Neutrophil (primary cell): ENCODE results near the gene TCOF1.

Experiments
- H3K27ac ChIP-seq: fragments of 200-600 bp; sonication (generic); 2 replicates; pipeline ENCODE4 v1.5.1; 2016; ENCODE audit warnings: mild to moderate bottlenecking, moderate library complexity
- H3K27me3 ChIP-seq: fragments of 200-600 bp; sonication (generic); 2 replicates; pipeline ENCODE4 v1.6.0; 2016; ENCODE audit warnings: mild to moderate bottlenecking
- H3K36me3 ChIP-seq: fragments of 200-600 bp; sonication (generic); 2 replicates; pipeline ENCODE4 v1.5.1; 2017
- H3K4me1 ChIP-seq, 2 experiments: fragments of 200-600 bp in 1 of 2; sonication (generic) in 1 of 2; 1 replicate in 1 of 2; 2 replicates in 1 of 2; pipeline versions ENCODE4 v1.5.1 to v1.6.1; 2013 to 2016; ENCODE audit warnings: low read depth in 1 of 2, low read length in 1 of 2, mild to moderate bottlenecking in 1 of 2, moderate library complexity in 1 of 2; ENCODE audit not compliant: control insufficient read depth in 1 of 2, insufficient read depth in 1 of 2
- H3K4me3 ChIP-seq, 2 experiments: fragments of 200-600 bp in 1 of 2; sonication (generic) in 1 of 2; 1 replicate in 1 of 2; 2 replicates in 1 of 2; pipeline ENCODE4 v1.5.1; 2013 to 2016; ENCODE audit warnings: low read depth in 1 of 2, low read length in 1 of 2, mild to moderate bottlenecking in 1 of 2, moderate library complexity in 1 of 2
- H3K9me3 ChIP-seq: fragments of 200-600 bp; sonication (generic); 2 replicates; pipeline ENCODE4 v1.5.1; 2016
- TF ChIP-seq, protein P1 (sequence below): fragments of 200-600 bp; sonication (generic); IDR thresholded peaks from 2 replicates; pipeline ENCODE4 v1.5.1; 2016; ENCODE audit warnings: antibody characterized with exemption

TCOF1 gene

GRCh38 chr5:150409638-150410523 is 52.4 kb downstream of the TCOF1 start:
- H3K4me3 ChIP-seq = peak overlapping the region; percentile 78 to 95

DNA sequence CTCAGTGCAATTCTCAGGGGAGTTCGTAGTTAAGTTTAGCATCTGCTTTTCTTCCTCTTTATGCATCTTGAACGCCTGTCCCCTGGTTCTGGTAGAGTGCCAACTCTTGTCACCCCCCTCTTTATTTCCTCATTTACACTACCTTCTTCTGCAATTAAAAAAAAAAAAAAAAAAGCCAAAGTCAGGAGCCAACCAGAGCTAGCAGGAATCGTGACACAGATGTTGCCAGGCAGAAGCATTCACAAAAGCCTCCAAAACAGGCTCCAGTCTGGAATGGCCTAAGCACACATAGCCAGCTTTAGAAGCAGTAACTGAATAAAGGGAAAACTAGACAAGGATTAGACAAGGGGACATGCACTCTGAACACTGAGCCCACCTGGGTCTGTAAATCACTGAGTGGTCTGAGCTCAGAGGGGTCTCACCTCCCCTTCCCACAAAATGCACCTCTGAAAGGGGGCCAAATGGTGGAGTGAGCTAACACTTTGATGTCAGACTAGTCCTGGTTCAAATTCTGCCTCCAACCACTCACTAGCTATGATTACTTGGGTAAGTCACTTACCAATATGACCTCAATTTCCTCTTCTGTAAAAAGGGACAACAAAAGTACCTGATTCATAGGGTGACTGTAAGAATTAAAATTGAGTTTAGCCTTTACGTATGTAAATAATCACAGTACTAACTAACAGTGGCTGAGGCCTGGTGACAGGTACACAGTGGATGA is 53.2 kb downstream of the TCOF1 start:
- H3K36me3 ChIP-seq = peaks cover 18% of the 10 kb centered on the region
- no peaks in the 10 kb centered on the region for H3K9me3 ChIP-seq
- TF ChIP-seq, protein P1, sequence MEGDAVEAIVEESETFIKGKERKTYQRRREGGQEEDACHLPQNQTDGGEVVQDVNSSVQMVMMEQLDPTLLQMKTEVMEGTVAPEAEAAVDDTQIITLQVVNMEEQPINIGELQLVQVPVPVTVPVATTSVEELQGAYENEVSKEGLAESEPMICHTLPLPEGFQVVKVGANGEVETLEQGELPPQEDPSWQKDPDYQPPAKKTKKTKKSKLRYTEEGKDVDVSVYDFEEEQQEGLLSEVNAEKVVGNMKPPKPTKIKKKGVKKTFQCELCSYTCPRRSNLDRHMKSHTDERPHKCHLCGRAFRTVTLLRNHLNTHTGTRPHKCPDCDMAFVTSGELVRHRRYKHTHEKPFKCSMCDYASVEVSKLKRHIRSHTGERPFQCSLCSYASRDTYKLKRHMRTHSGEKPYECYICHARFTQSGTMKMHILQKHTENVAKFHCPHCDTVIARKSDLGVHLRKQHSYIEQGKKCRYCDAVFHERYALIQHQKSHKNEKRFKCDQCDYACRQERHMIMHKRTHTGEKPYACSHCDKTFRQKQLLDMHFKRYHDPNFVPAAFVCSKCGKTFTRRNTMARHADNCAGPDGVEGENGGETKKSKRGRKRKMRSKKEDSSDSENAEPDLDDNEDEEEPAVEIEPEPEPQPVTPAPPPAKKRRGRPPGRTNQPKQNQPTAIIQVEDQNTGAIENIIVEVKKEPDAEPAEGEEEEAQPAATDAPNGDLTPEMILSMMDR = no peak
- H3K27ac ChIP-seq = peak overlapping the region; percentile 96
- H3K27me3 ChIP-seq = no peaks in the 10 kb centered on the region
- peak overlapping the region; percentile 78 to 95 for H3K4me3 ChIP-seq
- peaks cover 37 to 38% of the 10 kb centered on the region in 2 experiments for H3K4me1 ChIP-seq

More at GRCh38 chr5:150409638-150410523, 52.4 kb downstream of the TCOF1 start:
- TF ChIP-seq, protein P1 = no peak
- H3K27ac ChIP-seq = peak overlapping the region; percentile 96
- peaks cover 26% of the 10 kb centered on the region for H3K36me3 ChIP-seq
- no peaks in the 10 kb centered on the region for H3K27me3 ChIP-seq
- H3K9me3 ChIP-seq = no peaks in the 10 kb centered on the region
- peaks cover 37 to 38% of the 10 kb centered on the region in 2 experiments for H3K4me1 ChIP-seq

GRCh38 chr5:150411245-150411979 is 53.9 kb downstream of the TCOF1 start:
- Histone ChIP-seq H3K27ac (peak overlapping the region; percentile 96), H3K9me3 (no peaks in the 10 kb centered on the region), H3K36me3 (peaks cover 11% of the 10 kb centered on the region), H3K4me3 (peak overlapping the region; percentile 78 to 95), H3K4me1 (peaks cover 37 to 38% of the 10 kb centered on the region in 2 experiments), H3K27me3 (no peaks in the 10 kb centered on the region)
- TF ChIP-seq, protein P1 = no peak

GRCh38 chr5:150412319-150413175 is 55.0 kb downstream of the TCOF1 start, which contains the start of gene CD74:
TSS of gene CD74 (minus strand) at chr5:150412910. CDS start at chr5:150412749, 161 bp downstream.
- Histone ChIP-seq H3K36me3 (no peaks in the 10 kb centered on the region), H3K27me3 (no peaks in the 10 kb centered on the region), H3K4me1 (peaks cover 37 to 38% of the 10 kb centered on the region in 2 experiments), H3K4me3 (peak within 1 kb of the TSS; percentile 78 to 95), H3K9me3 (no peaks in the 10 kb centered on the region), H3K27ac (peak within 1 kb of the TSS; percentile 96)
- TF ChIP-seq, protein P1 = no peak
